ENCODE data around the gene CTTNBP2. TPM values are rescaled to one million over a fixed set of nuclear protein-coding genes. Genes with fewer than 3 reads are reported as not detected.

The CTTNBP2 gene
- total and polyA plus RNA-seq, 2 of the 4 experiments (the other 2 are of a cell fraction), result 6.6 to 11.3 TPM

- Histone ChIP-seq H3K18ac (ENCODE audit: low read depth, low read length) (no peak overlapping the region), H3K23ac (ENCODE audit: low read depth, low read length) (no peak overlapping the region), H3K9ac (ENCODE audit: low read depth, low read length) (no peak overlapping the region), H4K20me1 (ENCODE audit: insufficient read depth, low read length) (no peaks in the 10 kb centered on the region), H2BK15ac (ENCODE audit: low read depth, low read length) (no peak overlapping the region), H2BK20ac (ENCODE audit: low read depth, low read length) (no peak overlapping the region), H3K79me1 (ENCODE audit: low read depth in 1 of 2, low read length in 2 of 2) (peaks cover 0 to 14% of the 10 kb centered on the region in 2 experiments; a peak in 3 of 4 replicates), H3K4me2 (ENCODE audit: low read depth, low read length) (no peak overlapping the region), H3K4ac (ENCODE audit: low read depth, low read length) (no peak overlapping the region), H2BK5ac (ENCODE audit: low read depth, low read length, poor library complexity, severe bottlenecking) (no peak overlapping the region), H4K91ac (ENCODE audit: insufficient read depth, low read depth, low read length) (no peak overlapping the region), H3K9me1 (ENCODE audit: insufficient read depth, low read length) (peaks cover 5% of the 10 kb centered on the region; the same call in 1 of the 2 replicates), H3K27ac (ENCODE audit: insufficient read depth, low read length) (no peak overlapping the region), H3K9me3 (ENCODE audit: control insufficient read depth, insufficient read depth, low read length) (no peaks in the 10 kb centered on the region), H2AK5ac (ENCODE audit: low read depth, low read length) (no peak overlapping the region), H2AFZ (replicated peaks; ENCODE audit: low read length, poor library complexity) (no peak overlapping the region), H3K14ac (replicated peaks; ENCODE audit: low read depth, low read length) (no peak overlapping the region), H2BK120ac (ENCODE audit: low read depth, low read length) (no peak overlapping the region), H4K8ac (ENCODE audit: low read depth in 2 of 2, low read length in 2 of 2) (no peak overlapping the region), H3K4me1 (ENCODE audit: control insufficient read depth, insufficient read depth, low read length) (peaks cover 6% of the 10 kb centered on the region), H3K36me3 (ENCODE audit: control insufficient read depth, insufficient read depth, low read length) (0 out of 2 replicates have a peak, but pooled peaks cover 1% of the 10 kb centered on the region), H2AK9ac (replicated peaks; ENCODE audit: low read depth, low read length, poor library complexity) (no peak overlapping the region), H3K4me3 (ENCODE audit: insufficient read depth, low read depth, low read length) (no peak overlapping the region), H4K5ac (ENCODE audit: low read depth, low read length) (no peak overlapping the region), H3K27me3 (ENCODE audit: control insufficient read depth, insufficient read depth, low read length) (no peaks in the 10 kb centered on the region), H3K56ac (ENCODE audit: extremely low read depth, insufficient read depth, low read length) (no peak overlapping the region)
- POLR2A ChIA-PET (ENCODE audit: unreplicated experiment), result no interaction called here
- intact Hi-C loops (cut with micrococcal nuclease) (no loop called here), dilution Hi-C loops (cut with HindIII; ENCODE audit: low sequenced_read_pairs, unreplicated experiment) (no loop called here), in situ Hi-C loops (cut with MboI; ENCODE audit: low sequenced_read_pairs) (no loop called here)
- CTCF ChIA-PET, result no interaction called here
- WGBS, 2 experiments (ENCODE audit: extremely low coverage in 2 of 2, insufficient read length in 1 of 2), result no CpG with 5 or more reads among the region's 5 CpGs
- ATAC-seq (ENCODE audit: low read depth) (no peak), DNase-seq (no peak)
- BruUV-seq (replicated peaks), result no TSS peak
- TF ChIP-seq MXI1 (IDR thresholded peaks at IDR 0.05; ENCODE audit: borderline replicate concordance, low read depth, low read length) (no peak), NFE2L2 (IDR thresholded peaks at IDR 0.05; ENCODE audit: low read depth, low read length) (no peak), RFX5 (IDR thresholded peaks at IDR 0.05; ENCODE audit: low read depth, low read length) (no peak), CEBPB (IDR thresholded peaks at IDR 0.05; ENCODE audit: low read depth, low read length) (no peak), CTCF (conservative IDR thresholded peaks at IDR 0.05; ENCODE audit: low read depth, low read length) (no peak)
Measured at GRCh38 chr7:117806011-117806410, 67.2 kb downstream of the CTTNBP2 start.
